ENCODE measurements around the gene P3H4. TPM values are rescaled to one million over a fixed set of nuclear protein-coding genes. Genes with fewer than 3 reads are reported as not detected.
A peak's percentile ranks its signal among the peaks of the same experiment; 100 is the strongest.

P3H4 gene
- total RNA-seq, 4 donors from 2014 or later, result 1.8 to 4.0 (median 2.9) TPM

GRCh38 chr17:41821776-41822175 is 10.0 kb upstream of the P3H4 start:
- Histone ChIP-seq H3K27ac (no peak overlapping the region), H3K36me3 (peaks cover 0 to 8% of the 10 kb centered on the region in 2 donors), H3K4me3 (no peak overlapping the region), H3K9me3 (no peaks in the 10 kb centered on the region), H3K4me1 (no peaks in the 10 kb centered on the region), H3K27me3 (no peaks in the 10 kb centered on the region)
- TF ChIP-seq CTCF (IDR thresholded peaks at IDR 0.05 in 4 of 5, conservative IDR thresholded peaks at IDR 0.05 in 1 of 5) (no peak), POLR2A (IDR thresholded peaks at IDR 0.05) (no peak)
- intact Hi-C loops (cut with DNase I; ENCODE audit: low total_unique reads), result no loop called here
- DNase-seq, result no peak
- in situ Hi-C loops (cut with MboI; ENCODE audit: low sequenced_read_pairs in 4 of 4), result no loop called here
- no peak for ATAC-seq

GRCh38 chr17:41818024-41818423 is 6.3 kb upstream of the P3H4 start:
- DNase-seq, result no peak
- no peak overlapping the region for H3K4me3 ChIP-seq
- H3K27me3 ChIP-seq, result no peaks in the 10 kb centered on the region
- in situ Hi-C loops (cut with MboI; ENCODE audit: low sequenced_read_pairs in 4 of 4), result no loop called here
- H3K4me1 ChIP-seq, result no peaks in the 10 kb centered on the region
- TF ChIP-seq CTCF (IDR thresholded peaks at IDR 0.05 in 4 of 5, conservative IDR thresholded peaks at IDR 0.05 in 1 of 5), result no peak
- no peak for TF ChIP-seq POLR2A (IDR thresholded peaks at IDR 0.05)
- intact Hi-C loops (cut with DNase I; ENCODE audit: low total_unique reads), result no loop called here
- no peaks in the 10 kb centered on the region for H3K36me3 ChIP-seq
- no peak overlapping the region for H3K27ac ChIP-seq
- ATAC-seq, result no peak
- no peaks in the 10 kb centered on the region for H3K9me3 ChIP-seq

- ATAC-seq (no peak), DNase-seq (no peak)
- H3K4me1 ChIP-seq, result peaks cover 4 to 8% of the 10 kb centered on the region in 2 donors
- H3K4me3 ChIP-seq, result no peak overlapping the region
- H3K9me3 ChIP-seq, result no peaks in the 10 kb centered on the region
- no peak overlapping the region for H3K27ac ChIP-seq
- intact Hi-C loops (cut with DNase I; ENCODE audit: low total_unique reads), result no loop called here
- no peaks in the 10 kb centered on the region for H3K36me3 ChIP-seq
- no peak for TF ChIP-seq POLR2A (IDR thresholded peaks at IDR 0.05)
- in situ Hi-C loops (cut with MboI; ENCODE audit: low sequenced_read_pairs in 4 of 4), result no loop called here
- H3K27me3 ChIP-seq, result no peaks in the 10 kb centered on the region
Observed at GRCh38 chr17:41816637-41817320, 5.0 kb upstream of the P3H4 start.

- no peaks in the 10 kb centered on the region for H3K36me3 ChIP-seq
- TF ChIP-seq POLR2A (IDR thresholded peaks at IDR 0.05) (no peak), CTCF (IDR thresholded peaks at IDR 0.05 in 4 of 5, conservative IDR thresholded peaks at IDR 0.05 in 1 of 5) (no peak)
- ATAC-seq, result no peak
- no peak overlapping the region for H3K27ac ChIP-seq
- intact Hi-C loops (cut with DNase I; ENCODE audit: low total_unique reads), result no loop called here
- in situ Hi-C loops (cut with MboI; ENCODE audit: low sequenced_read_pairs in 4 of 4), result no loop called here
- H3K4me3 ChIP-seq, result no peak overlapping the region
- no peaks in the 10 kb centered on the region for H3K9me3 ChIP-seq
- H3K4me1 ChIP-seq, result peaks cover 4 to 8% of the 10 kb centered on the region in 2 donors
- no peaks in the 10 kb centered on the region for H3K27me3 ChIP-seq
- no peak for DNase-seq
Observed at GRCh38 chr17:41814195-41814594, 2.4 kb upstream of the P3H4 start.

GRCh38 chr17:41813699-41814124 is 2.0 kb upstream of the P3H4 start:
- peaks cover 4 to 8% of the 10 kb centered on the region in 2 donors for H3K4me1 ChIP-seq
- DNase-seq (no peak), ATAC-seq (no peak)
- no peaks in the 10 kb centered on the region for H3K36me3 ChIP-seq
- no peak for TF ChIP-seq CTCF (IDR thresholded peaks at IDR 0.05 in 4 of 5, conservative IDR thresholded peaks at IDR 0.05 in 1 of 5)
- no peak for TF ChIP-seq POLR2A (IDR thresholded peaks at IDR 0.05)
- intact Hi-C loops (cut with DNase I; ENCODE audit: low total_unique reads), result no loop called here
- H3K4me3 ChIP-seq, result no peak overlapping the region
- in situ Hi-C loops (cut with MboI; ENCODE audit: low sequenced_read_pairs in 4 of 4), result no loop called here
- no peaks in the 10 kb centered on the region for H3K9me3 ChIP-seq
- H3K27ac ChIP-seq, result peak overlapping the region in 1 of 4 donors; percentile 59
- H3K27me3 ChIP-seq, result no peaks in the 10 kb centered on the region
